ENCODE measurements around the gene ITCH.
"Not testable (repeated sequence)": the region's sequence is repeated elsewhere in the genome, so short reads cannot be mapped to it uniquely, and the experiment has no call there.

The ITCH gene

DNA sequence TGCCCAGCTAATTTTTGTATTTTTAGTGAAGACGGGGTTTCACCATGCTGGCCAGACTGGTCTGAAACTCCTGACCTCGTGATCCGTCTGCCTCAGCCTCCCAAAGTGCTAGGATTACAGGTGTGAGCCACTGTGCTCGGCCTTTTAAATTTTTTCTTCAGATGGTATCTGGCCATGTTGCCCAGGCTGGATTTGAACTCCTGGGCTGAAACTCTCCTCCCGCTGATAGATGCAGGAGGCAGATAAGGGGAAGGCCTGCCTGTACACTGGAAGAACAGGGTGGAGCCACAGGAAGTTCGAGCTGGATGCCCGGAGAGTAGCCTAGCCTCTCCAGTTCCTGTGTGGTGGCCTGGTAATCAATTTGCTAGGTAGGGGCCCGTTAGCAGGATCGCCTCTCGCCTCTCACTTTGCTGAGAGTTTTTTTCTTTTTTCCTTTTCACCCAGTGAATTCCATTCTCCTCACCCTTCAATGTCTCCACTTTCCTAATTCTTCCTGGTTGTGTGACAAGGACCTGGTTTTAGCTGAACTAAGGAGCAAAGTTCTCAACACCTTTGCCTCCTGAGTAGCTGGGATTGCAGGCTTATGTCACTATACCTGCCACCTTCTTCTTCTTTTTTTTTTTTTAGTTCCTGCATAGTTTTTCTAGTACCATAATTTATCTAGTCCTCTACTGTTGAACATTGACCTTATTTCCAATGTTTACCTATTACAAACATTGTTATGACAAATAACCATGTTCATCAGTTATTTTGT lies 19.4 kb upstream of the ITCH start:
- DNase-seq (ENCODE audit: low spot score) = no peak

DNA sequence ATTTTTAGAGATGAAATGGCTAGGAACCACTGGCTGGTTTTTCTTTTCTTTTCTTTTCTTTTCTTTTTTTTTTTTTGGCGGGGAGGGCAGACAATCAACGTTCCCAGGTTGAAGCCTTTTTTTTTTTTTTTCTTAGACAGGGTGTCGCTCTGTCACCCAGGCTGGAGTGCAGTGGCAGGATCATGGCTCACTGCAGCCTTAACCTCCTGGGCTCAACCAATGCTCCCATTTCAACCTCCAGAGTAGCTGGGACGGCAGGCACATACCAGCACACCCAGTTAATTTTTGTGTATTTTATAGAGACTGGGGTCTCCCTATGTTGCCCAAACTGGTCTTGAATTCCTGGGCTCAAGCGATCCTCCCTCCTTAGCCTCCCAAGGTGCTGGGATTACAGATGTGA lies 18.8 kb upstream of the ITCH start:
- no peak for DNase-seq (ENCODE audit: low spot score)

DNA sequence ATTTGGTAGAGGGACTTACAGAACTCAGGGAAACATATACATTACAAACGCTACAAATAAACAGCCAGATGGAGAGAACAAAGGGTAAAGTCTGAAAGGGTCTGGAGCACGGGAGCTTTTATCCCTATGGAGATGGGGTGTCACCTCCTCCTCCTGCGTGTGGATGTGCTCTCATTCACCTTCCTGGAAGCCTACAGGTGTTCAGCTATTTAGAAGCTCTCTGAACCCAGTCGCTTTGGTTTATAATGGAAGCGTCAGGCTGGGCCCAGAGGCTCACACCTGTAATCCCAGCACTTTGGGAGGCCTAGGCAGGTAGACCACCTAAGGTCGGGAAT lies 17.7 kb upstream of the ITCH start:
- DNase-seq (ENCODE audit: low spot score) = no peak

DNA sequence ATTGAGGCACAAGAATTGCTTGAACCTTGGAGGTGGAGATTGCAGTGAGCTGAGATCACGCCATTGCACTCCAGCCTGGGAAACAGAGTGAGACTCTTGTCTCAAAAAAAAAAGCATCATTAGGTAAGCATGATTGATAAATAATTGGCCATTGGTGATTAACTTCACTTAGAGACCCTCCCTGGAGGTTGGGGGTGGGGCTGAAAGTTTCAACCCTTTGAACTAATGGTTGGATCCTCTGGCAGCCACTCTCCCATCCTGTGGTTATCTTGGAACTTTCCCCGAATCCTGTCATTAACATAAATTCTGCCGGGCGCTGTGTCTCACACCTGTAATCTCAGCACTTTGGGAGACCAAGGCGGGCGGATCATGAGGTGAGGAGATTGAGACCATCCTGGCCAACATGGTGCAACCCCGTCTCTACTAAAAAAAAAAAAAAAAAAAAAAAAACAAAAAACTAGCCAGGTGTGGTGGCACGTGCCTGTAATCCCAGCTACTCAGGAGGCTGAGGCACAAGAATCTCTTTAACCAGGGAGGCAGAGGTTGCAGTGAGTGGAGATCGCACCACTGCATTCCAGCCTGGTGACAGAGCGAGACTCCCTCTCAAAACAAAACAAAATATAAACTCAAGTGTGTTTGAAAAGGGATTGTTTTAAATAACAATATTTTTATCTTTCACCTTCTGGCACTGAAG lies 17.1 kb upstream of the ITCH start:
- not testable (repeated sequence) for DNase-seq (ENCODE audit: low spot score)

DNA sequence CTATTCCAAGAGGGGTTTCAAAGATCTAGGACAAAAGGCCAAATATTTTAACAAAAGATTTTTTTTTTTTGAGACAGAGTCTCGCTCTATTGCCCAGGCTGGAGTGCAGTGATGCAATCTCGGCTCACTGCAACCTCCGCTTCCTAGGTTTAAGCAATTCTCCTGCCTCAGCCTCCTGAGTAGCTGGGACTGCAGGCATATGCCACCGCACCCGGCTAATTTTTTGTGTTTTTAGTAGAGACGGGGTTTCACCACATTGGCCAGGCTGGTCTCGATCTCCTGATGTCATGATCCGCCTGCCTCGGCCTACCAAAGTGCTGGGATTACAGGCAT lies 16.6 kb upstream of the ITCH start:
- DNase-seq (ENCODE audit: low spot score) = not testable (repeated sequence)

DNA sequence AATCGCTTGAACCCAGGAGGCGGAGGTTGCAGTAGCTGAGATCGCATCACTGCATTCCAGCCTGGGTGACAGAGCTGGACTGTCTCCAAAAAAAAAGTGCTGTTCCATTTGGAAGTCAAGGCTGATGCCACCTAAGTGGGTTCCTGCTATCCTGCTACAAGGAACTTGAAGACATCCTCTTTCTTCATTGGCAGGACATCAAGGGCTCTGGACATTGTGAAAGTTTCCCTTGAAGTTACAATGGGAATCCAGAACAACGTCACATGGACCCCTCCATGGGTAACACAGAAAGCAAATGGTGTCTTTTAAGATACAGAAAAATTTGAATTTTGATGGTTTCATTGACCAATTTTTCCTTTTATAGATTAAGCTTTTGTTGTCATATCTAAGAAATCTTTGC lies 15.5 kb upstream of the ITCH start:
- DNase-seq (ENCODE audit: low spot score) = no peak

DNA sequence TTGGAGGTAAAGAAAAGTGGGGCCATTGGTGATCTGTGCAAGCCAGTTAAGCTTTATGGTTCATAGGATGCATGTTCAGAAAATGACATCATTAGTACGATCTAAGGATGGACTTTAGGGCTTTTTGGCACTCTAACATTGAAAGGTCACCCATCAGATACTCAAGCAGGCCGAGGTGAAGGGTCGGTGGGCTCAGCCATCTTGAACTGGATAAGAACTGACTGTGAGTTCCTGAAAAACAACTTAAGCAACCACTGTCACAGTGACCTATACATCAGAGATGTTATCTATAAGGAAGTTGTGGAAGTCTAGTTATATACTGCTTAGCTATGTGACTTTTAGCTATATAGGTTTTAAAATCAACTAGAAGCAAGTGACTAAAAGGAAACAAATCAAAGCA lies 13.0 kb upstream of the ITCH start:
- DNase-seq (ENCODE audit: low spot score) = no peak

DNA sequence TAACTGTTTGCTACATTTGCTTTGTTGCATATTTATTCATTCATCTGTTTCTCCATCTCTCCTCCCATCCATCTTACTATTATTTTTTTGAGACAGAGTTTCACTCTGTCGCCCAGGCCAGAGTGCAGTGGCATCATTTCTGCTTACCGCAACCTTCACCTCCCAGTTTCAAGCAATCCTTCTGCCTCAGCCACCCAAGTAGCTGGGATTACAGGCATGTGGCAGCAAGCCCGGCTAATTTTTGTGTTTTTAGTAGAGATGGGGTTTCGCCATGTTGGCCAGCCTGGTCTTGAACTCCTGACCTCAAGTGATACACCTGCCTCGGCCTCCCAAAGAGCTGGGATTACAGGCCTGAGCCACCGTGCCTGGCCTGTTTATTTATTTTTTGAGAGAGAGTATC lies 9.6 kb upstream of the ITCH start:
- not testable (repeated sequence) for DNase-seq (ENCODE audit: low spot score)

DNA sequence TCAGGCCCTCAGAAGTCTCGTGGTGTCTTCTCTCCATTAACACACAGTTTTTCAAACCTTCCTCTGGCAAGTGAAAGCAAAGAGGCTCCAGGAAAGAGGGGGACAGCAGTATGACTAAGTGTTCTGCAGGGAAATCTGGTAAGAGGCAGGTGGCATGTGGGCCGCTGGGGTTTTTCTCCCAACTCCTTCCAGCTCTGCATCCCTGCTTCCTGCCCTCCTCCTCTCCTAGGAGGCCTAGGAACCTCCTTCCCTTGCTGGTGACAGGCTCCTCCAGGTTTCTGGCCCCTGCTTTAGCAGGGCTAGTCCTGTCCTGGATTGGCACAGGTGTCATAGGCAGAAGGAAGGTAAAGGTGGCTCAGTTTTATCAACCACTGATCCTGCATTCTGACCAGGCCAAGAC lies 7.6 kb upstream of the ITCH start:
- DNase-seq (ENCODE audit: low spot score) = no peak

DNA sequence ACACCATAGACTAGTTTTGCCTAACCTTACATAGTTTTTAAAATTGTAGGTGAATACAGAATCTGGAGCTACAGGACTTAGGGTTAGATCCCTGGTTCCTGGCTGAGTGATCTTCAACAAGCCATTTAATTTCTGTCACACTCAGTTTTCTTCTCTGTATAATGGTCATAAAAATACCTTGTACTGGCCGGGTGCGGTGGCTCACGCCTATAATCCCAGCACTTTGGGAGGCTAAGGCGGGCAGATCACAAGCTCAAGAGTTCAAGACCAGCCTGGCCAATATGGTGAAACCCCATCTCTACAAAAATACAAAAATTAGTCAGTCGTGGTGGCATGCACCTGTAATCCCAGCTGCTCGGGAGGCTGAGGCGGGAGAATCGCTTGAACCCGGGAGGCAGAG lies 3.3 kb upstream of the ITCH start:
- DNase-seq (ENCODE audit: low spot score) = not testable (repeated sequence)

DNA sequence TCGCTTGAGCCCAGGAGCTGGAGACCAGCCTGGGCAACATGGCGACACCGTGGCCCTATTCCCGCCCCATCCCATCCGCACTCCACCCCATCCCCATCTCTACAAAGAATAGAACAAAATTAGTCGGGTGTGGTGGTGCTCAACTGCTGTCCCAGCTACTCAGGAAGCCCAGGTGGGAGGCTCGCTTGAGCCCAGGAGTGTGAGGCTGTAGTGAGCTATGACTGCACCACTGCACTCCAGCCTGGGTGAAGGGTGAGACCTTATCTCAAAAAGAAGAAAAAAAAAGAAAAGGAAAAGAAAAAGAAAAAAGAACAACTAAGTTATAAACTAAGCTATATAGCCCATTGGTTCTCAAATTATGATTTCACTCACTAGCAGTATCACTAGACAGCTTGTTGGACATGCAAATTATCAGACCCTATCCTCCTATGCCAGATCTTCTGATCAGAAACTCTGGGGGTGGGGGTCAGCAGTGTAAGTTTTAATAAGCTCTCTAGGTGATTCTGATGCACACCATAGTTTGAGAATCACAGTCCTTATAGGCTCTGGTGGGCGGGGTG lies 491 bp upstream of the ITCH start:
- DNase-seq (ENCODE audit: low spot score) = no peak

DNA sequence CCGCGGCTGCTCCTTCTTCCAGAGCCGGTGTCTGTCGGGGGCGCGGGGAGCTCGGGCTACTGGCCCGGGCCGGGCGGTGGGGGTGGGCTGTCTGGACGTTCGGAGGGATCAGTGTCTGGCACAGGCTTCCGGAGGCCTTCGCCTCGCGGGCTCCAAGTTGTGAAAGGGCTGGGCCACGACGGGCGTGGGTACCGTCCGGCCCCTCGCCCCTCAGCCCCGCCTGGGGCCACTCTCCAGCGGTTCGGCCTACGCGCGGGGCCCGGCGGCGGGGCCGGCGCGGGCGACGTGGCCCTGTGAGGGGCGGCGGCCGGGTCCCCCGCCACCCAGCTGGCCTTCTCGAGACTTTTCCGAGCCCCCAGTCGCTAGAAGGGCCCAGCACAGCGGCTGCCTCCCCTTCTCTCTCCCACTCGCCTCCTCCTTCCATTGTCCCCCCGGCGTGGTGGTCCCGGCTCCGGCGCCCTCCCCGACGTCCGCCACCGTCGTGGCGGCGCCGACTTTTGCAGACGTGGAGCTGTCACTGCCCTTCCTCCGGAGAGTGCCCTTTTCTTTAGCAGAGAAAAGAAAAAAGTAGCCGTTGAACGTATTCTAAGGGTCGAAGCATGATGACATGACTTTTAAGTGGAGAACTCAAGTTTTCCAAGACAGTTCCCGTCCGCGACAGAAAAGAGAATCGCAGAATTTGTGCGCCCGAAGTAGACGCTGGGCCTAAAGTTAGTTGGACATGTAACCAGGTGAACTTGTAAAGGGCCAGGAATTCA lies 571 bp downstream of the ITCH start:
- DNase-seq (ENCODE audit: low spot score) = peak; percentile 28

DNA sequence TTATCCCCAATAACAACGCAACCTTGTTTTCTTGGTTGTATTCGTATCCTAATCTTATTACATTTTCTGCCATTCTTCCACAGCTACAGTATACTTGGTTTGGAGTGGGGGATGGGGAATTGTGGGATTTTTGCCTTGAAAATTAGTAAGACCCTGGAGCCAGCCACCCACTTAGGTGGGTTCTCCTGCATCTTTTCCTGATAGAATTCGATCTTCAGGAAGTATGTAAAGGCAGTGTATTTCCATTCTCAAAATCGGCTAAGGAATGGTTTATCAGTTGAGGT lies 1.1 kb downstream of the ITCH start:
- DNase-seq (ENCODE audit: low spot score) = no peak

DNA sequence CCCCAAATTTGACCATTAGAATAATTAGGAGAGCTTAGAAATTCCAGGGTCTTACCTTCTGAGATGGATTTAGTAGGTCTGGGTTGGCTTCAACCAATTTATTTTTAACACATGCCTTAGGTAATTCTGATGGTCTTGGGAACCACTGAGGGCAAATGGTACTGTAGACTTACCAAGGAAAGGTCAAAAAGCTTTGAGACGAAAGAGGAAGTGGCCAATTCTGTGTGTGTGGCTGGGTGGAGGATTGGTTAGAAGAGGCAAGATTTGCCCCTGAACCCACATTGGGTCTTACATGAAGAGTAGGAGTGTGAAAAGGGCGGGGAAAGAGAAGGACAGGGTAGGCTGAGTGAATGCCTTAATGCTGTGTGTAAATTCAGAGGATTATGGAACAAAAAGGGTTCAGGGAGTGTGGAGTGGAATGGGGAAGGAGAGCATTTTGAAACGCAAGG lies 2.7 kb downstream of the ITCH start:
- no peak for DNase-seq (ENCODE audit: low spot score)

DNA sequence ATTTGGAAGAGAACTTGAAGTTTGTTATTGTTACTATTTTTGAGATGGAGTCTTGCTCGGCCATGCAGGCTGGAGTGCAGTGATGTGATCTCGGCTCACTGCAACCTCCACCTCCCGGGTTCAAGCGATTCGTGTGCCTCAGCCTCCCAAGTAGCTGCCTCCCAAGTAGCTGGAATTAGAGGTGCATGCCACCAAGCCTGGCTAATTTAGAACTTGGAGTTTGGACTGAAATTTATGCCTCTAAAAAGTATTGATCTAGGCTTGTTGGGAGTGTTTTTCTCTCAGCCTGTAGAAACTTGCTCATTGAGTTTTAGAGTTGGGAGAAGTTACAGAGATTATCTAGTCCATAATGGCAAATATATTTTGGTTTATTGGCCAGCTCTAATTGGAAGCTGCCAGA lies 4.1 kb downstream of the ITCH start:
- DNase-seq (ENCODE audit: low spot score) = no peak

DNA sequence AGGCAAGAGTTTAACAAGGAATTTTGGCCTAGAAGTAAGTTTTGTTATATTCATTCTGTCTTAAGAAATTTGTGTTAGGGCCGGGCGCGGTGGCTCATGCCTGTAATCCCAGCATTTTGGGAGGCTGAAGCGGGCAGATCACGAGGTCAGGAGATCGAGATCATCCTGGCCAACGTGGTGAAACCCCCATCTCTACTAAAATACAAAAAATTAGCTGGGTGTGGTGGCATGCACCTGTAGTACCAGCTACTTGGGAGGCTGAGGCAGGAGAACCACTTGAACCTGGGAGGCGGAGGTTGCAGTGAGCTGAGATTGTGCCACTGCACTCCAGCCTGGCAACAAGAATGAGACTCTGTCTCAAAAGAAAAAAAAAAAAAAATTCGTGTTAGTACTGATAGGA lies 4.8 kb downstream of the ITCH start:
- DNase-seq (ENCODE audit: low spot score) = not testable (repeated sequence)

DNA sequence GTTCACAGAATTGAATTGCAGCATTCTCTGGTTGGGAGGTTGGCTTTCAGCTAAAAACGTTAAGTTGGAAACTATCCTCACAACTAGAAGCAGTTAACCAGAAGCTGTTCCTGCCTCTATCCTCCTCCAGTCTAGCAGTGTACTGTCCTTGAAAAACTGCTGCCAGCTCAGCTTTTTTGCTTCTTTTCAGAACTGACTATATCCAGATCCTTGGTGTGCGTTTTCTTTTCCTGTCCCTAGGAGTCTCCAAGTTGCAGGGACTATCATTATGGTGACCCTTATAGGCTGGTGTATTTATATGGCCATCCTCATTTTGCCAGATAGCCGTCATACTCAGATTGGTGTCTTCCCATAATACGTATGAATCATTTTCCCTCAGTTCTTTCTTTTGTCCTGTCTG lies 5.5 kb downstream of the ITCH start:
- DNase-seq (ENCODE audit: low spot score) = no peak

DNA sequence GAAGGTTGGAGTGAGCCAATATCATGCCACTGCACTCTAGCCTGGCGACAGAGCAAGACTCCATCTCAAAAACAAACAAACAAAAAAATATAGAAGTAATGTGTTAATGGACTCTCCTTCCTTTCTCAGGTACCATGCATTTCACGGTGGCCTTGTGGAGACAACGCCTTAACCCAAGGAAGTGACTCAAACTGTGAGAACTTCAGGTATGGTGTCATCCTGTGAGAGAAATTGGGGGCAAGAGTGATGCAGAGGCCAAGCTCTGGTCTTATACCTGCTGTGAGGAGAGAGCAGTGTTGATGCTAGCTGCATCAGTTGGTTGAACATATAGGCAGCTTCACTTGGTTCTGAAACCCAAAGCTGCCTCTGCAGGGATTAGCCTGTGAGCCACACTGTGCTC lies 6.2 kb downstream of the ITCH start:
- no peak for DNase-seq (ENCODE audit: low spot score)

DNA sequence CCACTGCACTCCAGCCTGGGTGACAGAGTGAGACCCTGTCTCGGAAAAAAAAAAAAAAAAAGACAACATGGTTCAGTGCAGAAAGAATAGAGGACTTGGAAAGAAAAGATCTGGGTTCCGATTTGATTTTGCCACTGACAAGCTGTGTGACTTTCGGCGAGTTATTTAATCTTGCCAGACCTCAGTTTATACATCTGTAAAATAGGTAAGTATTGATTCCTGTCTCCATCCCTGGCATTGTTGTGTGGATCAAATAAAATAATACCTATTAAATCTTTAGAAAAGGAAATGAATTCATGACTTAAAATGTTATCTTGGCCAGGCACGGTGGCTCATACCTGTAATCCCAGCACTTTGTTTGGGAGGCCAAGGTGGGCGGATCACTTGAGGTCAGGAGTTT lies 7.0 kb downstream of the ITCH start:
- DNase-seq (ENCODE audit: low spot score) = no peak

DNA sequence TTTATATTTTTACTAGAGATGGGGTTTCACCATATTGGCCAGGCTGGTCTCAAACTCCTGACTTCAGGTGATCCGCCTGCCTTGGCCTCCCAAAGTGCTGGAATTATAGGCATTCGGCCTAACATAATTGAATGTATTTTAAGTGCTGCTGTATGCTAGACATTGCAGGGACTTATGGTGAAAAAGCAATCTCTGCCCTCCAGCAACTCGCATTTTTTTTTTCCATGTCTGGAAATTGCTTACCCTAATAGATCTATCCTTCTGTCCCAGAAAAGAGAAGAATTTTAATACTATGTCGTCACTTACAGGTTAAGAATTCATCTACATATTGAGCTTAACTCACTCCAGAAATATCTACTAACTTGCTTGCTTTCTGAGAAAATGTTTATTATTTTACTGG lies 10.4 kb downstream of the ITCH start:
- no peak for DNase-seq (ENCODE audit: low spot score)

DNA sequence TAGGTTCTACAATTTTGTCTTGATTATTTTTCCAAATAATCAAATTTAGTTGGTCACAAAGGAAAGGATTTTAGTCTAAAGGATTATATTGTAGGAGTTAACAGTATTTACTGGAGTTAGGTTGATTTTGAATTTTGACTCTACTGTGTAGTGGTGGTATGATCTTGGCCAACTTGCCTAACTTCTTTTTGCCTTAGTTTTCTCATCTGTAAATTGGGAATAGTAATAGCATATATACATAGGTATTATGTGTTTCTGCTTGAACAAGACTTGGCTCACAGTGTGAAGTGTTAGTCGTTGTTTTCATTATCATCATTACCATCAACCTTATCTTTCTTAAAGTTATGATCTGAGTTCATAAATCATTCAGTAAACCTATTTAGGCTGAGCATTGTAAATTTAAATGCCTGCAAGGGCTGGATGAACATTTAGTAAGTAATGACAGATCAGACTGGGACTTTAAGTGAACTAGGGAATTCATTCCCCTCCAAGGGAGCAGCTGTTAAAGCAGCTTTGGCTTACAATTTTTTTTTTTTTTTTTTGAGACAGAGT lies 11.2 kb downstream of the ITCH start:
- DNase-seq (ENCODE audit: low spot score) = no peak

DNA sequence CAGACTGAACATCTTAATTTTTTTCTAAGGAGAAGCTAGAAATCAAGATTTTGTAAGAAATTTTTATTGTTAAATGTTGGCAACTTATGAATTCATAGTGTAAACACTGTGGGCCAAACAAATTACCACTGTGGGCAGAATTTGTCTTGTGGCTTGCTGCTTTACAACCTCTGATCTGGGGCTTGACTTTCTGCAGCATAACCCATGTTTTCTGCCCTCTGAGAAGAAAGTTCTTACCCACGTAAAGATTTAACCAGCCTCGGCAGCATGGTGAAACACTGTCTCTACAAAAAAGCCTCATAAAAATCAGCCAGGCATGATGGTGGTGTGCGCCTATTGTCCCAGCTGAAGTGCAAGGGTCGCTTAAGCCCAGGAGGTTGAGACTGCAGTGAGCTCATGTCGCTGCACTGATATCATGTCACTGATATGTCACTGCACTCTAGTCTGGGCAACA lies 12.9 kb downstream of the ITCH start:
- no peak for DNase-seq (ENCODE audit: low spot score)
